Bronchial epithelial cell (primary cell): ENCODE results near the gene KRTAP4-9. TPM values are rescaled to one million over a fixed set of nuclear protein-coding genes. Genes with fewer than 3 reads are reported as not detected.
A peak's percentile ranks its signal among the peaks of the same experiment; 100 is the strongest.
"Not testable (repeated sequence)": the region's sequence is repeated elsewhere in the genome, so short reads cannot be mapped to it uniquely, and the experiment has no call there.

ENCODE experiments used
- DNase-seq: peaks from one replicate; pipeline ENCODE4 v3.0.0-alpha.2; 2010; ENCODE audit warnings: low read depth
- FAIRE-seq: peaks from 2 replicates; lab custom pipeline; 2011; peaks lifted over from hg19 to GRCh38; lab: Jason Lieb, UNC
- H3K27me3 ChIP-seq: 2 replicates; pipeline ENCODE4 v1.5.1; 2011; ENCODE audit warnings: low read length; ENCODE audit not compliant: control insufficient read depth, insufficient read depth
- H3K36me3 ChIP-seq: 2 replicates; pipeline ENCODE4 v1.5.1; 2011; ENCODE audit warnings: low read length; ENCODE audit not compliant: control insufficient read depth, insufficient read depth
- H3K4me3 ChIP-seq: 2 replicates; pipeline ENCODE4 v1.5.1; 2011; ENCODE audit warnings: mild to moderate bottlenecking, low read depth, low read length, control low read depth
- total RNA-seq: library from RNA; depleted of rRNA; stranded (reverse); fragments of >200 nt; gene quantifications from 2 replicates; pipeline ENCODE4 v1.2.1, GENCODE V29; 2014
- TF ChIP-seq, protein P1 (sequence below): IDR thresholded peaks from 2 replicates; pipeline ENCODE4 v1.5.1; 2011; ENCODE audit warnings: mild to moderate bottlenecking, moderate library complexity, low read length, control low read depth, inconsistent platforms; ENCODE audit not compliant: insufficient read depth, severe bottlenecking

KRTAP4-9 gene
- total RNA-seq, 1 donor from 2014 or later: not detected

- FAIRE-seq (no peak), DNase-seq (no peak)
- TF ChIP-seq, protein P1, sequence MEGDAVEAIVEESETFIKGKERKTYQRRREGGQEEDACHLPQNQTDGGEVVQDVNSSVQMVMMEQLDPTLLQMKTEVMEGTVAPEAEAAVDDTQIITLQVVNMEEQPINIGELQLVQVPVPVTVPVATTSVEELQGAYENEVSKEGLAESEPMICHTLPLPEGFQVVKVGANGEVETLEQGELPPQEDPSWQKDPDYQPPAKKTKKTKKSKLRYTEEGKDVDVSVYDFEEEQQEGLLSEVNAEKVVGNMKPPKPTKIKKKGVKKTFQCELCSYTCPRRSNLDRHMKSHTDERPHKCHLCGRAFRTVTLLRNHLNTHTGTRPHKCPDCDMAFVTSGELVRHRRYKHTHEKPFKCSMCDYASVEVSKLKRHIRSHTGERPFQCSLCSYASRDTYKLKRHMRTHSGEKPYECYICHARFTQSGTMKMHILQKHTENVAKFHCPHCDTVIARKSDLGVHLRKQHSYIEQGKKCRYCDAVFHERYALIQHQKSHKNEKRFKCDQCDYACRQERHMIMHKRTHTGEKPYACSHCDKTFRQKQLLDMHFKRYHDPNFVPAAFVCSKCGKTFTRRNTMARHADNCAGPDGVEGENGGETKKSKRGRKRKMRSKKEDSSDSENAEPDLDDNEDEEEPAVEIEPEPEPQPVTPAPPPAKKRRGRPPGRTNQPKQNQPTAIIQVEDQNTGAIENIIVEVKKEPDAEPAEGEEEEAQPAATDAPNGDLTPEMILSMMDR: no peak
- Histone ChIP-seq H3K27me3 (no peaks in the 10 kb centered on the region), H3K36me3 (no peaks in the 10 kb centered on the region), H3K4me3 (no peak overlapping the region)
These were observed 41.7 kb upstream of the KRTAP4-9 start for GRCh38 chr17:41063449-41063848.

- no peak for FAIRE-seq
- H3K27me3 ChIP-seq: no peaks in the 10 kb centered on the region
- H3K4me3 ChIP-seq: no peak overlapping the region
- TF ChIP-seq, protein P1: no peak
- H3K36me3 ChIP-seq: no peaks in the 10 kb centered on the region
- no peak for DNase-seq
These were observed 40.9 kb upstream of the KRTAP4-9 start for GRCh38 chr17:41064301-41064700.

GRCh38 chr17:41065016-41065689, 40.0 kb upstream of the KRTAP4-9 start:
- DNase-seq, H3K4me3 ChIP-seq, H3K36me3 ChIP-seq, H3K27me3 ChIP-seq, FAIRE-seq: not testable (repeated sequence)

DNA sequence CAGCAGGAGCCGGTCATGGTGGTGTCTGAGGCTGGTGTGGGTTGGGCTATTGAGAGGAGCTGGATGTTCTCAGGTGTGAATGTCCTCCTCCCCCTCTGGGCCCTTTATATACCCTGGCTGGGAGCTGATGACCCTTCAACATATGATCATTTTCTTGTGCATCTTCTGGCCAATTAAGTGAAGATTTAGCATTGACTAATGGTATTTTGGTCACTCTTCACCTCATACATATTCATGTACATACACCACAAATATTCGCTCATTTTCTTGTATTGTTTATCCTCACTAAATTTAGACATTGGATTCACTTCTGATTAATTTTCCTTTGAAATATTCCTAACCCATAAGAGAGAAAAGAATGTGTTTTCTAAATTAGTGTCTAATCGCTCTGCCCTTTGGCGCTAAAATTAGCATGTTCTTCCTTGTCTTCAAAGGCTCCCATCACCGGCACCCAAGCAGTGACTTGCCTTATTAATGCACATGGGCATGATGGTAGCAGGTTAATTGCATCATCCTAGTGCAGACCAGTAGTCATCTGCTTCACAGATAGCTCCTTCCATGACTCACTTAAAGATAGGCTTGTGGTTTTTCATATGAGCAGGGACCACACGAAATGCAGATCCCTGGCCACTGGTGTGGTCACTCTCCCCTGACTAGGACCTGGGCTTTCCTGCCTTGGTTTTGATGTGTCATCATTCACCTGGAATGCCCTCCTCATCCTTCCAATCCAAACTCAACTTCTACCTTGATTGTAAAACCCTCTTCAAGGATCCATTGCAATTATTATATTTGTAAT, 39.2 kb upstream of the KRTAP4-9 start, which contains the start of gene KRTAP2-4:
KRTAP2-4 (minus strand) TSS at position 51 of the 796 bp plus-strand sequence; CDS start at position 17, 34 bp downstream.
- TF ChIP-seq, protein P1: no peak
- DNase-seq (peak; percentile 94), FAIRE-seq (no peak)
- Histone ChIP-seq H3K4me3 (no peak within 1 kb of the TSS), H3K27me3 (no peaks in the 10 kb centered on the region), H3K36me3 (no peaks in the 10 kb centered on the region)

GRCh38 chr17:41067281-41067680, 37.9 kb upstream of the KRTAP4-9 start:
- DNase-seq: no peak
- H3K27me3 ChIP-seq: no peaks in the 10 kb centered on the region
- no peaks in the 10 kb centered on the region for H3K36me3 ChIP-seq
- no peak overlapping the region for H3K4me3 ChIP-seq
- no peak for FAIRE-seq
- TF ChIP-seq, protein P1: no peak

GRCh38 chr17:41069031-41069430, 36.2 kb upstream of the KRTAP4-9 start:
- no peak for DNase-seq
- Histone ChIP-seq H3K27me3 (no peaks in the 10 kb centered on the region), H3K4me3 (no peak overlapping the region), H3K36me3 (no peaks in the 10 kb centered on the region)
- TF ChIP-seq, protein P1: no peak
- FAIRE-seq: no peak
